ENCODE measurements around the gene PCNX2.

Gene PCNX2

DNA sequence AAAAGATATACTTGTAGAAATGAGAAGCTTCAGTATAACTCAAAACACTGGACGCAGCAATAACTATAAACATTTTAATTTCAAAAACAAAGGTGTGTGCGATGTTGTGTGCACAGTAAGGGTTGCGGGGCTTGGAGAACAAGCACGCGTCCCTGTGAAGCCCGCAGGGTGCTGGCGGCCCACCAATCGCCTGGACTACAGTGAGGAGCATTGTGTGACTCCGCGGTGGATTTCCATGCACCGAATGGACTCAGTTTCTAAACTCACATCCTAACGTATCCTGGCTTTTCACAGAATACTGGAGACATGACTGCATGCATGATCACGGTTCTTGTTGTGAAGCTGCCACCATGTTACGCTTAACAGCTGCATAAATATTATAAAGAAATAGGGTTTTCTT lies 312.1 kb downstream of the PCNX2 start:
- DNase-seq (ENCODE audit: low spot score): no peak

- no peak for DNase-seq (ENCODE audit: low spot score)
Measured at GRCh38 chr1:232982238-232982944, 313.1 kb downstream of the PCNX2 start.

GRCh38 chr1:232980986-232981560 lies 314.5 kb downstream of the PCNX2 start:
- DNase-seq (ENCODE audit: low spot score): no peak

- no peak for DNase-seq (ENCODE audit: low spot score)
Measured at GRCh38 chr1:232980355-232980978, 315.1 kb downstream of the PCNX2 start.

GRCh38 chr1:232979558-232979957 lies 316.0 kb downstream of the PCNX2 start:
- no peak for DNase-seq (ENCODE audit: low spot score)

GRCh38 chr1:232978815-232979214 lies 316.7 kb downstream of the PCNX2 start:
- no peak for DNase-seq (ENCODE audit: low spot score)

- DNase-seq (ENCODE audit: low spot score): no peak
Measured at GRCh38 chr1:232978091-232978634, 317.4 kb downstream of the PCNX2 start.

DNA sequence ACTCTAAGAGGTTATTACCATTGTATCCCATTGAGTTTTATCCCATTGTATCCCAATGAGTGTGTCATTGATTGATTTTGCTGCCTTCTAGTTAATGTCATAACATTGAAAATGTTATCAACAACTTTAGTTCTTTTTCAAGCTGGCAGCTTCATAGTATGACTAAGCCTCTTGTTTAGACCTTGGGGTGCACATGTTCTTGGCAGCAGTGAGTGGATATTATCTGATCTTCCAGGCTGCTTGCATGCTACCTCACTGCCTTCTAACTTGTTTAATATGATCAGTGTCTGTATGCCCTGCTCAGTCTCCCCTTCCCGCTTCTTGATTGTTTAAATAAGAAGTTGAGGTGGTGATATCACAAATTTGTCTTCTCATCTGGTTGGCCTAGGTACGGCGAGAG lies 320.6 kb downstream of the PCNX2 start:
- DNase-seq (ENCODE audit: low spot score): no peak

- no peak for DNase-seq (ENCODE audit: low spot score)
Measured at GRCh38 chr1:232973652-232974611, 321.6 kb downstream of the PCNX2 start.

DNA sequence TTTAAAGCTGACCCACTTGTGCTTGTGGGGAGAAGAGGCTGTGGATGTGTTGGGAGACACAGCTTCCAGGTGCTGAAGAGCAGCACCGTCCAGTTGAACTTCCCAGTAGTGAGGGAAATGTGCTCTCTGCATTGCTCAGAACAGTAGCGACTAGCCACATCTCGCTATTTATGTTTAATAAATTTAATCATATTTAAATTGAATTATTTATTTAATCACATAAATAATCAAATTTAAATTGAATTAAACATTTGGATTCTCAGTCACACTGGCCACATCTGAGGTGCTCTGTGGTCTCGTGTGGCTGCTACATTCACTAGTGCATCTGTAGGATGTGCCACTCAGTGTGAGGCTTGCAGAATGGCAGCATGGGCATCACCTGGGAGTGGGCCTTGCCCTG lies 325.0 kb downstream of the PCNX2 start:
- DNase-seq (ENCODE audit: low spot score): no peak

GRCh38 chr1:232969799-232970198 lies 325.7 kb downstream of the PCNX2 start:
- DNase-seq (ENCODE audit: low spot score): no peak

DNA sequence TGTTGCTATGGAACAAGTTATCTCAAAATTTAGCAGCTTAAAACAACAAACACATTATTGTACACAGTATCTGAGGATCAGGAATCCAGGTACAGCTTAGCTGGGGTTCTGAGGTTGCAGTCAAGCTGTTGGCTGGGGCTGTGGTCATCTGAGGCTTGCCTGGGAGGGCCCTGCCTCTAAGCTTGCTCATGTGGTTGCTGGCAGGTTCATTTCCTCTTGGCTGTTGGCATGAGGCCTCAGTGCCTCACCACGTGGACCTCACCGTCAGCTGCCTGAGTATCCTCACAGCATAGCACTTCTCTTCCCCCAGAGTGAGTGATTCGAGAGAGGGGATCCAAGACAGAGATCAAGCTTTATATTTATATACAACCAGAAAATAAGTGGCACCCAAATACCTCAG lies 326.6 kb downstream of the PCNX2 start:
- no peak for DNase-seq (ENCODE audit: low spot score)

- no peak for DNase-seq (ENCODE audit: low spot score)
Measured at GRCh38 chr1:232968391-232968790, 327.1 kb downstream of the PCNX2 start.

DNA sequence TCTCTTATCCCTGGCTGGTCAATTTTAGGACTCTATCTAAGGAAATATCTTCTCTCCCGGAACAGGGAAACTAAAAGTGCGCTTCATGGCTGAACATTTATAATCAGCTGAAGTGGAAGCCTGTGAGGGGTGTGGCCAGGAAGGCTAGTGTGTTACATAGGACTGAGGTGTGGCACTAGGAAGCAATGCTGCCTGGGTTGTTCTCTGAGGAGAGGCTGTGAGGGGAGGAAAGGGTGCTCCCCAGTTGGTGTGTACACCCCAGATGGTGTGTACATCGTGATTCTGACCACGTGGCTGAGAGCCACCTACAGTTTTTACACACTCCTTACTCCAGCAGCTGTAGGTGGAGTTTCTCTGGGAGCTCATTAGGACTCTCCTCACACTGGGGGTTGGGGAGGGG lies 328.9 kb downstream of the PCNX2 start:
- DNase-seq (ENCODE audit: low spot score): no peak

- DNase-seq (ENCODE audit: low spot score): no peak
Measured at GRCh38 chr1:232965912-232966217, 329.7 kb downstream of the PCNX2 start.

GRCh38 chr1:232965124-232965911 lies 330.2 kb downstream of the PCNX2 start:
- no peak for DNase-seq (ENCODE audit: low spot score)

DNA sequence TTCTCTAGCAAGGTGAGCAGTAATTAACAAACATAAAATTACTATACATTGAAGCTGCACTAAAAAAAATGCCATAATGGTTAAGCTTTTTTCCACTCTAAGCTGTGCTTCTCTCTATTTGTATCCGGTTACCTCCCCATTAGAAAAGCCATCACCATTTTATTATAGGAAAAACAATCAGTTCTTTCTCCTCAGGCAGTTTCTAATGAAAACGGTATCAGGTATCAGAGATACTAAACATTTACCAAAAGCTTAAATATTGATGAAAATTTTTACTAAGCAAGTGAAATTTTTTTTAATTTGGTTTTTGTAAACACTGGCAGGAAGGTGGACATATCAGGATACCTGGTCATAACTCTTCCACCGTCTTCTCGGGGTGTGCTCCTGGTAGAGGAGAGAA lies 330.9 kb downstream of the PCNX2 start:
- DNase-seq (ENCODE audit: low spot score): no peak

DNA sequence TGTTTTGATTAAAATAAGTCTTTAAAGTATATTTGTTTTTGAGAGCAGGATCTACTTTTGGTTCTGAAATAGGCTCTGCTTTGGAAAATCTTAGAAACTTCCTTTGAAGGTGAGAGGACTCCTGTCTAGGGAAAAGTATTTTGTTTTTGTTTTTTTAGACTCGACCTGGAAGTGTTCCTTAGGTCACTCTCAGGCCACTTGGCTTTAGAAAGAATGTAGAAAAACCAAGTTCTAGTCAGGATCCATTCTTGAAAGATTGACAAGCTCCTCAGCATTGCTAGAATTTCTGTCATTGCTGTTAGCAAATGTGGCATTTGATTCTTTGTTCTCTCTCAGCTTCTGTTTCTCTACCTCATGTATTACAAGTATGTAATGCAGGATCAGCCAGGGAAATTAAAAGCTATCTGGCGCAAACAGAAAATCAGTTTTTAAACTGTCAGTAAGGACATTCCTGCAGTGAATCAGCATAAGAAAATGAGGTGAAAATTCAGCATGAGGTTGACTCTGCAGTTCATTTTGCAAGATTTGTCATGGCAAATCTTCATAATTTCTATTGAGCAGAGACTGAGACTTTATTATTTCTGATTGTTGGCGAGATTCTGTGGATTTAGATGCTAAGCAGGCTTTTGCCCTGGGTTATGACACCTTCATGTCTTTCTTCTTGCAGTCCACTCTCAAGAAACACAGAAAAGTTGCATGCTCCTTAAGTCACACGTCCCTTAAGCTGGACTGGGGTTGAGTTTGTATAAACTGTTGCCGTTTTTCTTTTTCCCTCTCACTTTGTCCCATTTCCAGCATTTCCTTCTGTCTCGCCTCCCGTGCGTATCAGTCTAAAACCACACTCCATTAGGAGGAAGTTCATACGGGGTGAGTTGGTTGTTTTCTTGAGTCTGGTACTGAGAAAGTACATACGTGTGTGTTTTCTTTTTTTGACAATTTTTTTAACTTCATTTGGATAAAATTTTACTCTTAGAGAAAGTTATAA lies 332.5 kb downstream of the PCNX2 start:
- no peak for DNase-seq (ENCODE audit: low spot score)

DNA sequence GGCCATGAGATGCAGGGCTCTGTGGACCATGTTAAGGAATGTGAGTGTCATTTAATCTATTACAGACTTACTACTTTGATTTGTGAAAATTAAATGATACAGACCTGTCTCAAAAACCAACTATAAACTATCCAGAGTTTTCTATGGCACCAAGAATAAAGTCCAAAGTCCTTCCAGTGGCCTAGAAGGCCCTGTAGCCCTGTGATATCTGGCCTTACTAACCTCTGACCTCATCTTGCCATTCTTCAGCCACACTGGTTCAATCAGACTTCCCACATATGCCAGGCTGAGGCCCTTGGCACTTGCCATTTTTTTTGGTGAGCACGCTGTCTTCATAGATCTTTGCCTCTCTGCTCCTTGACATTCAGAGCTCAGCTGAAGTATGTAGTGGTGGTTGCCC lies 337.5 kb downstream of the PCNX2 start:
- no peak for DNase-seq (ENCODE audit: low spot score)

DNA sequence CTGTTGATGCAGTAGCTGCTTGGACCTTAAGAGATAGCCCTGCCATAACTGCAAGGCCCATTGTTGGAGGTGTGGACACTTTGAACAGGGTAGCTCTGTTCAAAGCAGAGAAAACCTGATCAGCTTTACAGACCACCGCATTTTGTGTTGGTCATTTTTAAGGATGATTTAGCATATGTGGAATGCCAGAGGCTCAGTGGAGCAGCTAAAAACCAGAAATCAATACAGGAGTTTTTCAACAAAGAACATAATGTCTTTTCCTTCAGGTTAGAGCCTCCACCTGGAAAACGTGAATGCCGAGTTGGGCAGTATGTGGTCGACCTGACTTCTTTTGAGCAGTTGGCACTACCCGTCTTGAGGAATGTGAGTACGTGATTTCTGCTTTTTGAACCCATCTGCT lies 339.4 kb downstream of the PCNX2 start:
- no peak for DNase-seq (ENCODE audit: low spot score)

All from hematopoietic multipotent progenitor cell treated with erythropoietin and hydrocortisone succinate and interleukin-3 and kit ligand, for 17 days (in vitro differentiated cells).